ENCODE results near the gene IL25.

DNA sequence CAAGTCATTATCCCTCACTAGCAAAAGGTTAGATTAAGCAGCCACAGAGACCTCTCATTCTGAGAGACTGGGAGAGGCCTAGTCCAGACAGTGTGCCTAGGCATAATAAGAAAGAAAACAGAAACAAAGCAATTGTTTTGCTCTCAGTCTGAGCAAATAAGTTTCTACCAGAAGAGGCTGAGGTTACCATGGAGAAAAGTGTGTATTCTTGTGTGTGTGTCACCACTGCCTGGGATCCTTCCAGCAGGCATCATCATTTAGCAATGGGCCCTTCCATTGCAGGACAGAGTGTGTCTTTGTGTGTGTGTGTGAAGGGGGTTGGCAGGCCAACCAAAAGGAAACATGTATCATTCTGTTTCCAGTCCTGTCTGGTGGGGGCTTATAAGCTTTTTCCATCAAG lies 11.3 kb upstream of the IL25 start:
- TF ChIP-seq, protein P1, sequence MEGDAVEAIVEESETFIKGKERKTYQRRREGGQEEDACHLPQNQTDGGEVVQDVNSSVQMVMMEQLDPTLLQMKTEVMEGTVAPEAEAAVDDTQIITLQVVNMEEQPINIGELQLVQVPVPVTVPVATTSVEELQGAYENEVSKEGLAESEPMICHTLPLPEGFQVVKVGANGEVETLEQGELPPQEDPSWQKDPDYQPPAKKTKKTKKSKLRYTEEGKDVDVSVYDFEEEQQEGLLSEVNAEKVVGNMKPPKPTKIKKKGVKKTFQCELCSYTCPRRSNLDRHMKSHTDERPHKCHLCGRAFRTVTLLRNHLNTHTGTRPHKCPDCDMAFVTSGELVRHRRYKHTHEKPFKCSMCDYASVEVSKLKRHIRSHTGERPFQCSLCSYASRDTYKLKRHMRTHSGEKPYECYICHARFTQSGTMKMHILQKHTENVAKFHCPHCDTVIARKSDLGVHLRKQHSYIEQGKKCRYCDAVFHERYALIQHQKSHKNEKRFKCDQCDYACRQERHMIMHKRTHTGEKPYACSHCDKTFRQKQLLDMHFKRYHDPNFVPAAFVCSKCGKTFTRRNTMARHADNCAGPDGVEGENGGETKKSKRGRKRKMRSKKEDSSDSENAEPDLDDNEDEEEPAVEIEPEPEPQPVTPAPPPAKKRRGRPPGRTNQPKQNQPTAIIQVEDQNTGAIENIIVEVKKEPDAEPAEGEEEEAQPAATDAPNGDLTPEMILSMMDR (conservative IDR thresholded peaks at IDR 0.05; ENCODE audit: low read depth in 2 of 2), result no peak
- no peak for TF ChIP-seq POLR2AphosphoS5 (IDR thresholded peaks at IDR 0.05; ENCODE audit: low read depth)
- TF ChIP-seq EZH2 (IDR thresholded peaks at IDR 0.05; ENCODE audit: low read depth, unreplicated experiment), result no peak
- no peak for TF ChIP-seq REST (IDR thresholded peaks at IDR 0.05; ENCODE audit: unreplicated experiment)
- TF ChIP-seq, protein P2, sequence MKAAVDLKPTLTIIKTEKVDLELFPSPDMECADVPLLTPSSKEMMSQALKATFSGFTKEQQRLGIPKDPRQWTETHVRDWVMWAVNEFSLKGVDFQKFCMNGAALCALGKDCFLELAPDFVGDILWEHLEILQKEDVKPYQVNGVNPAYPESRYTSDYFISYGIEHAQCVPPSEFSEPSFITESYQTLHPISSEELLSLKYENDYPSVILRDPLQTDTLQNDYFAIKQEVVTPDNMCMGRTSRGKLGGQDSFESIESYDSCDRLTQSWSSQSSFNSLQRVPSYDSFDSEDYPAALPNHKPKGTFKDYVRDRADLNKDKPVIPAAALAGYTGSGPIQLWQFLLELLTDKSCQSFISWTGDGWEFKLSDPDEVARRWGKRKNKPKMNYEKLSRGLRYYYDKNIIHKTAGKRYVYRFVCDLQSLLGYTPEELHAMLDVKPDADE (IDR thresholded peaks at IDR 0.05), result no peak
- TF ChIP-seq EZH2phosphoT487 (IDR thresholded peaks at IDR 0.05; ENCODE audit: unreplicated experiment), result no peak
- TF ChIP-seq JUNB (IDR thresholded peaks at IDR 0.05; ENCODE audit: unreplicated experiment), result no peak
- no peak for TF ChIP-seq CREB1 (CRISPR knock-in tag; IDR thresholded peaks at IDR 0.05; ENCODE audit: low read depth)
- no peak for TF ChIP-seq ZNF331 (CRISPR knock-in tag; IDR thresholded peaks at IDR 0.05; ENCODE audit: low read depth)
- TF ChIP-seq NANOG (IDR thresholded peaks at IDR 0.05; ENCODE audit: borderline replicate concordance), result no peak

Data from GM23338 (cell line).